HG03439 (cell line): ENCODE data around the gene GPC5.
"Not testable (repeated sequence)": the region's sequence is repeated elsewhere in the genome, so short reads cannot be mapped to it uniquely, and the experiment has no call there.

Experiments
- ATAC-seq: cut with Tn5 transposase; IDR thresholded peaks from one replicate; pipeline ENCODE4 v1.9.1; 2021; ENCODE audit warnings: mild to moderate bottlenecking, moderate library complexity; ENCODE audit not compliant: unreplicated experiment

GPC5 gene

GRCh38 chr13:91368676-91369440 lies 29.6 kb upstream of the GPC5 start:
- no peak for ATAC-seq

- ATAC-seq: no peak
Measured at GRCh38 chr13:91369441-91369831, 29.0 kb upstream of the GPC5 start.

- no peak for ATAC-seq
Measured at GRCh38 chr13:91370501-91370900, 27.9 kb upstream of the GPC5 start.

- no peak for ATAC-seq
Measured at GRCh38 chr13:91372911-91373310, 25.5 kb upstream of the GPC5 start.

DNA sequence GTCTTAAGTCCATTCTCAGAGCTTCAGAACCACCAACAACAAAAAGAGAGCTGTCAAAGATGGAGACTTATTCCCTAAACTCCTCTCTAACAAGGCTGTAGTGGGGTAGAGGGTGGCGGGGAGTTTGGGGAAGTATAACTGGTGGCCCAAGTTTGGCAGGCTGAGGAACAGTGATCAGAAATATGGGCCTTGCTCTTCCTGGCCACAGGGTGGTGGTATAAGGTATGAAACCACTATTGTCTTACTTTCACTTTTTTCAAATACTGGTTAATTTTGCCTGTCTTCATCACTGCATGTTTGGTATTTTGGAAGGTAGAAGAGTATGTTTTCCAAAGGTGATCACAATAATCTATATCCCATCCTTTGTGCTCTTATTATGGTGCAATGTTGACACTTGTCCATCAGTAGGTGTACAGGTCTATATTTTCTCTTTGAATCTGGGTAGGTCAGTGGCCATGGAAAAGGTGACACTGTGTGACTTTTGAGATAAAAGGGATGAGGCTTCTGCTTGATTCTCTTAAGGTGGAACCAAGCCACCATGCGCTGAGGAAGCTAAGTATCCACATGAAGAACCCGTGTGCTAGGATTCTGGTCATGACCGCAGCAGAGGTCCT lies 23.2 kb upstream of the GPC5 start:
- peak; percentile 94 for ATAC-seq

DNA sequence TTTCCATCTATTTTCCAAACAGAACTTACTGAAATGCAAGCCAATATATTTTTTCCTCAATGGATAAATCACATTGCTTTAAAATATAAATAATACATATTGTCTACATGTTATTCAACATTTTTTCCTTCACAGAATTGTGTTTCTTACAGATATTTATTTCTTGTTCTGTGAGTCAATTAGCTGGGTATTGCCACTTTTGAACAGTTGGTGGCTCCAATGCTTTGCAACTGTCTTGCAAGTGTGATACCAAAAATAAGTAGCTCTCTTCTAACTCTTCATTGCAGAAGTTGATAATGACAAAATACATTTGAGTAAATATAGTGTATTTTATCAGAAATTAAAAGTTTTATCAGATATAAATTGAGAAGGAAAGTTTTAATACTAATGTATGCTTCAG lies 17.1 kb upstream of the GPC5 start:
- no peak for ATAC-seq

- no peak for ATAC-seq
Measured at GRCh38 chr13:91383836-91384235, 14.6 kb upstream of the GPC5 start.

DNA sequence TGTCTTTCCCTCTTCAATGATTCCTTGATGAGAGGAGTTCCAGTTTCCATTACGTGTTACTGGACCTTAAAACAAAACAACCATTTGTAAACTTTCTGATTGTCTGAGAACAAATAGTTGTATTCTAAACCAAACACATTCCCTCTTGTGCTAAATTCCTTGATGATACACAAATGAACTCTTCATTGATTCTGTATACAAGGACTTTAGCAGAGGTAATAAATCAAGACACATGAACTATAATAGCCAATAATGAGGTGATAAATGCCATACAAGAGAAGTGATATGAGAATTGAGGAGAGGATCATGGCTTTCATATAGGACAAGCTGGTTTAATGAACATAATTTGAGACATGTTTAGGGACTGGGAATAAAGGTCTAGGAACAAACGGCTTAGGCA lies 13.5 kb upstream of the GPC5 start:
- ATAC-seq: no peak

DNA sequence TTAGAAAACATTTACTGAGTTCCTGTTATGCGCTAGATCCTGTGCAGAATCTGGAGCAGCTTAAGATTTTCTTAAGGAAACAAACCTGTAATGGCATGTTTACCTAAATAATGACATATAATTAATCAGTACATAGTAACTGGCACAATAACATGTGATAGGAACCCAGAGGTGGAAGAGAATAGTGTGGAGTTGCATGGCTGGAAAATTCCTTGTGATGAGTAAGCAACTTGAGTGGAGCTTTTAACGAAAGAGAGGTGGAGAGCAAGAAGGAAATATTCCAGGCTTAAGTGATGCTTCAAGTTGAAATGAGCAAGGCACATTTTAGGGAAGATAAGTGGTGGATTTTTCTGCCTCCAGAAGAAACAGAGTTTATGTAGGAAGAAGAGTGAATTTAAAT lies 9.2 kb upstream of the GPC5 start:
- ATAC-seq: no peak

DNA sequence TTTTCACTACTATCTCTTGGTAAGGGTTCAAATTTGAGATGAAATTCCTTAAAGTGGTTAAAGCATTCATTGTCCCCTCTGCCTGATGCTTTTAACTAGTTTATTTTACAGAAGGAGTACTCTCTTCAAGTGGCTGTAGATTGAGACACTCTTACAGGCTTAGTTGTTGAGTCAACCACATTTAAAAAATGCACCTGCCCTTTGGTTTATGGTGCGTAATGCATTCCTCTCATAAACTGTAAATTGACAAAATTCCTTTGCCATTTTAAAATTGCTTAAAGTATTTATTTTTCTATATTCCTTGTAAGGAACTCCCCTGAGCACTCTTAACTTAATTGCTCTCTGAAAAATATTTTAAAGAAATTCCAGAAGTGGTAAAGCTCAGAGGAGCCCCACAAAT lies 826 bp upstream of the GPC5 start:
- ATAC-seq: no peak

DNA sequence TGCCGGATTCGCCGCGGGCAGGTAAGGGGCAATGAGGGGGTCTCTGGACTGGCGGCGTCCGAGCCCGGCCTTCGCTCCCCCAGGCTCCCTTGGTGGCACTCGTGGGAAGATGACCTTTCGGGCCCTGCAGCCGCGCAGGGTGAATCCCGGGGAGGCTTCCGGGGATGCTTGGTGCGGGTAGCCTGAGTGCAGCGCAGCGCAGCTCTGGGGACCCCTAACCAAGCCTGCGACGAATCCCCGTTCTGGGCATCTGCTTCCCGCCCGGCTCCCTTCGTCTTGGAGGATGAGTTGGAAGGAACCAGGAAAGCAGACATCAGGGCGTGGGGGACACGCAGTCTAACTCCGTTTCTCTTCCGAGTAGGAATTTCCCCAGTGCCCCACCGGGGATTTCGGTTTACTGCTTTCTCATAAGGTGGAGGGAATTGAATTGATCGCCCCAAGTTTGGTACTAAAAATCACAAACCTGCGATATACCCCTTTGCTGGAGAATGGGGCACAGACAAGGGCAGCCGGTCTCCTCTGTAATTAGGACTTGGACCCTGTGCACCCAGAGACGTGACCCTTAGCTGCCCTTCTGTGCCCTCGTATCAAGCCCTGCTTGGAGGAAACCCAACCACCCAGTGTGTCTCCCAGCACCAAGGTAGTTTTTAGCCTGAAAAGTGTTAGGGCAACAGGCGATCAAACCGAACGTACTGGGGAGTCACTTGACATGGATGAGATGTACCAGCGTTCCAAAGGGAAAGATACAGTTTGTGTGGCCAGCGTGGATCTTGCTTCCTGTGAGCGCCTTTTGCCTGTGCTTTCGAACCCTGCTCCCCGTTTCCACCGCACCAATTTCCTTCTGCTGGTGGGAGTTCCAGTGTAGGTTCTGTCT lies 1.0 kb downstream of the GPC5 start:
- peak; percentile 21 for ATAC-seq

DNA sequence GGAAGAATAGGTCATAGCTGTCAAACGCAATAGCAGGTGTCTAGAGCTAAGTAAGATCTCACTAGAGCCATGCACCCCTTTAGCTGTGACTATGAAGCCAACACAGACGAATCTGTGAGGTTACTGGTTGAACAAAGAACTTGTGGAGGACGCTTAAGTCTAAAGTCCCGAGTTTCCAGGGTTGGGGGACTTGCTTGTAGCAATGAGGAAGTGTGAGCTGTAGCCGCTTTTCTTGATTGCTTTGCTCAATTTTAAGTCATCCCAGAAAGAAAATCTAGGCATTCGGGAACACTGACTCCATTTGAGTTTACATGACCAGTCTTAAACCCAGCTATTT lies 1.6 kb downstream of the GPC5 start:
- no peak for ATAC-seq

DNA sequence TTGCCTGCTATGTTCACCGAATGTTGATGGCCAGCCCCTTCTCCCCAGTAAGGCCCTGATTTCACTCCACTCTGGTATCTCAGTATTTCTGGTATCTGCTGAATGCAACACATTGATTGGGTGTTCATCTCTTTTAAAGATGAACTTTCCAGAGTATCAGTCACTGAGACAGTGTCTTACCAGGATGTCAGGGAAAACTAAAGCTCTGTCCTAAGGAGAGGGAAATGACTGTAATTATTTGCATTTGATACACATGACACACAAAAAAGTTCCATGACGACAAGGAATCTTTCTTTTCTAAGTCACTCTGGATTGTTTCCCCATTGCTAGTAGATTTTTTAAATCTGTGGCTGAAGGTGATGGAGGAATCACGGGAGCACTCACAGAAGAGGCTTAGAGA lies 2.2 kb downstream of the GPC5 start:
- ATAC-seq: no peak

DNA sequence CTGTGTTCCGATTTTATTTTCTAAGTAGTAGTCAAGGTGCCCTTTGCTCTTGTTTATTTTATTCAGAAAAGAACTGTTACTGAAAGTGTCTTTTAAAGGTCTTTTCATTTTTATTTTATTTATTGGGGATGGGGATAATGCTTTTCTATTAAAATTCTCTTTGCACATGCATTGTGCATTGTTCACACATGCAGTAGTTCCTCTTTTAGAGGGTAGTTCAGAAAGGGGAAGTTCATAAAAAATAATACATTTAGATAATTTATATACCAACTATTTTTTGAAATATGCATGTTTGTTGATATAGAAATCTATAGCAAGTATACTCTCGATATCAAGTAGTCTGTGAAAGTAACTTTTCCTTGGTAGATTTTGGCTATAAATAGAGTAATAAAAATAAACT lies 3.5 kb downstream of the GPC5 start:
- ATAC-seq: no peak

GRCh38 chr13:91405240-91405639 lies 6.8 kb downstream of the GPC5 start:
- peak; percentile 73 for ATAC-seq

DNA sequence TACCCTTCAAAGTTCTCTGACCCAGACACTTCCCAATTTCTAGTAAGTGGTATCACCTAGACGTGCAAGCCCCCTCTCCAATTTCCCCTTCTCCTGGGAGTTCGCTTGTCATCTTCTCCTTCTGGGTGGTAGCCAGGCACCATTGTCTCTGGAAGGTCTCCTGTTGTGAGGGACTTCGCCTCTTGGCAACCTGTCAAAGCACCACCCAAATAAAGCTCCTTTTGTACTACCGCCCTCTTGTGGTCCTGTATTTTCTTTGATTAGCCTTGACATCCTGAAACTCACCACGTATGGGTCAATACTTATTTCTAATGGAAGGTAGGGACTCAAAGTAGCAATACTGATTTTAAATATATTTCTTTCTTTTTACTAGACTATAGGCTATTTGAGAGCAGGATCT lies 8.2 kb downstream of the GPC5 start:
- ATAC-seq: peak; percentile 70

DNA sequence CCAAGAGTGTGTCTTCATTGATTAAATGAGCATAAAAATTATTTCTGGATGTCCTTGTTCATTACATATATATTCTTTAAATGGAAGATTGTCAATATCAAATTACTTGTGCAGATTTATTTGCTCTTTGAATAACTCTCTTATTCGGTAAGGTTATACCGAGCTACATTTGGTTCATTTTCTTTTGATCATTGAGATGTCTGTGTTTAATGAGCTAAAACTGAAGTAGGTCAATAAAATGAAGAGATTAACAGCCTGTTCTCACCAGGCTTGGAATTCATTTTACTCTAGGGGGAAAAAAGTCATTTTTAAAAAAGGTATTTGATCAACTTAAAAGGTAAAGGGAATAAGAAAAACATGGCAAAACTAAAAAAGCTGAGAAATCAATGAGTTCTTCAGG lies 10.6 kb downstream of the GPC5 start:
- ATAC-seq: no peak

GRCh38 chr13:91416579-91416978 lies 18.2 kb downstream of the GPC5 start:
- not testable (repeated sequence) for ATAC-seq

GRCh38 chr13:91417660-91418325 lies 19.4 kb downstream of the GPC5 start:
- no peak for ATAC-seq

- no peak for ATAC-seq
Measured at GRCh38 chr13:91426913-91427312, 28.5 kb downstream of the GPC5 start.

DNA sequence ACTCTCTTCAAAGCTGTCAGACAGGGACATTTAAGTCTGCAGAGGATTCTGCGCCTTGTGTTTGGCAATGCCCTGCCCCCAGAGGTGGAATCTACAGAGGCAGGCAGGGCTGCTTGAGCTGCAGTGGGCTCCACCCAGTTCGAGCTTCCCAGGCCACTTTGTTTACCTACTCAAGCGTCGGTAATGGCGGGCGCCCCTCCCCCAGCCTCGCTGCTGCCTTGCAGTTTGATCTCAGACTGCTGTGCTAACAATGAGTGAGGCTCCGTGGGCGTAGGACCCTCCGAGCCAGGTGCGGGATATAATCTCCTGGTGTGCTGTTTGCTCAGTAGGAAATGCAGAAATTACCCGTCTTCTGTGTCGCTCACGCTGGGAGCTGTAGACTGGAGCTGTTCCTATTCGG lies 40.3 kb downstream of the GPC5 start:
- ATAC-seq: not testable (repeated sequence)
